ENCODE measurements around the gene ETNK1.

- TF ChIP-seq EZH2 (IDR thresholded peaks at IDR 0.05; ENCODE audit: borderline replicate concordance, low read depth, low read length, severe bottlenecking), result no peak
- TF ChIP-seq, protein P1, sequence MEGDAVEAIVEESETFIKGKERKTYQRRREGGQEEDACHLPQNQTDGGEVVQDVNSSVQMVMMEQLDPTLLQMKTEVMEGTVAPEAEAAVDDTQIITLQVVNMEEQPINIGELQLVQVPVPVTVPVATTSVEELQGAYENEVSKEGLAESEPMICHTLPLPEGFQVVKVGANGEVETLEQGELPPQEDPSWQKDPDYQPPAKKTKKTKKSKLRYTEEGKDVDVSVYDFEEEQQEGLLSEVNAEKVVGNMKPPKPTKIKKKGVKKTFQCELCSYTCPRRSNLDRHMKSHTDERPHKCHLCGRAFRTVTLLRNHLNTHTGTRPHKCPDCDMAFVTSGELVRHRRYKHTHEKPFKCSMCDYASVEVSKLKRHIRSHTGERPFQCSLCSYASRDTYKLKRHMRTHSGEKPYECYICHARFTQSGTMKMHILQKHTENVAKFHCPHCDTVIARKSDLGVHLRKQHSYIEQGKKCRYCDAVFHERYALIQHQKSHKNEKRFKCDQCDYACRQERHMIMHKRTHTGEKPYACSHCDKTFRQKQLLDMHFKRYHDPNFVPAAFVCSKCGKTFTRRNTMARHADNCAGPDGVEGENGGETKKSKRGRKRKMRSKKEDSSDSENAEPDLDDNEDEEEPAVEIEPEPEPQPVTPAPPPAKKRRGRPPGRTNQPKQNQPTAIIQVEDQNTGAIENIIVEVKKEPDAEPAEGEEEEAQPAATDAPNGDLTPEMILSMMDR (IDR thresholded peaks at IDR 0.05; ENCODE audit: borderline replicate concordance, extremely low read depth, low read length, poor library complexity, severe bottlenecking), result no peak
Measured at GRCh38 chr12:22653791-22654190, 28.8 kb downstream of the ETNK1 start.

Data from DND-41 (cell line).